HS-5 (cell line): ENCODE results near the gene DTHD1.

Experiments
- DNase-seq: peaks from one replicate; pipeline ENCODE4 v3.0.0-alpha.2; 2012; ENCODE audit warnings: low read depth

DTHD1 gene

GRCh38 chr4:36313703-36314102, 32.3 kb downstream of the DTHD1 start:
- DNase-seq = no peak

- peak; percentile 49 for DNase-seq
Observed at GRCh38 chr4:36316607-36317006, 35.2 kb downstream of the DTHD1 start.

DNA sequence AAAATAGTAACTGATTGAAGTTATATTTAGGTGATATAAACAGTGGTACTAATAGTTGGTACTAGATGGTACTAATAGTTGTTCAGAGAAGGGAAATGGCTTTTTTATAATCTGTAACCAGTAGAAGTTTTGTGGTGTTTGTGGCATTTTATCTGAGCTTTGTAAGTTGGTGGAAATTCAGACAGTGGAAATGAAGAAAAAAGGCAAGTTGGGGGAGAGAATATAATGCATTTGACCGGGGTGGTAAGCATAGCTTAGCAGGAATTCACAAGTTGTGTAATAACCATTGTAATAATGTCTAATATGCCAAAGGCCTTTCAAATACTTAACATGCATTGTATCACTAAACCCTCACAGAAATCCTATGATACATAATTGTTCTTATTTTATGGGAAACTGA, 36.3 kb downstream of the DTHD1 start:
- DNase-seq = no peak

DNA sequence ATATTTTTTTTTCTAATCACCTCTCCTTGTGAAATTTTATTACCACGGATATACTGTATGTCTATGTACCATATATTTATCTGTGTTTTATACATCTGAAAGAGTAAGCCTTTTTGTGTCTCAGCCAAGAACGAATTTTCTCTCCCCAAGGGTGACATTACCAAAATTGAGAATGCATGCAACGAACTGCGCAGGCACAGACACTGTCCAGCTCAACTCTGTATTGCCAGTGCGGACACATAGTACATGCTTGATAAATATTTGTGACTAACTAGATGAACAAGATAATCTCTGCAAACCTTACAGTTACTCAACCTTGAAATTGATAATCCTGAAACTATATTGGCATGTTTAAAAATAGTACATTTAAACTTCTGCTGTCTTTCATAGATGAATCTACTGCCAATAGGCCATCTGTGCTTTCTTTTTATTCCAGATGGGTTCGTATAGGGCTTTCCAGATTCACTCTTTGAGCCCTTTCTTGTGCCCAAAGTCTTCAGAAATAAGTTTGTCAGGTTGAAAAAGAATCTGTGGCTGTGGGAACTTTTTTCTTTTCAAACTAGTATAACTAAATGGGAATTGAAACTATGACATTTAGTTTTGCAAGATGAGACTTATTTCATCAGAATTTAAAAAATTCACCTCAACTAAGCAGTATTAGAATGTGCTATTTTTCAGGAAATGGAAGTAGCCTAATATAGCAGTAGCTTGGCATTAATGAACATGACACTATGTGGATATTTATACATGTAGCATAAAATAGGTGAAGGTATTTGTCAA, 38.9 kb downstream of the DTHD1 start:
- no peak for DNase-seq

- DNase-seq = no peak
Observed at GRCh38 chr4:36321176-36321575, 39.8 kb downstream of the DTHD1 start.

DNA sequence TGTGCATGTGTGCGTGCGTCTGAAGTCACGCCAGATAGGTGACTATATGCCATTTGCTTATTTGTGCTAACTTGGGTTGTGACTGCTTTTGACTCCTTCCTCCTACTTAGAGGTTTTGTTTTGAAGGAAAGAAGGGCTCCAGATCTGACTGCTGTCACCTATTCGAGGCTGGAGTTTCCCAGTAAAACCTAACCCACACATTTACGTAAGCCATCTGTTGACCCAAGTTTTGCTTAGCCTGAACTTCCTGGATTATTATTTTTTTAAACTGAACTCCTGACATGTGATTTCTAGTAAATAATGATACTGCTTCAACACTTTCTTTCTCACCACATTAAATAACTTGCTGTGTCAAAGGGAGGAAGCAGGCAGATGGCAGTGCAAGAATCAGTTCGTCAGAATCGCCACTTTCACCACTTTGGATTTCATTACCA, 41.5 kb downstream of the DTHD1 start:
- DNase-seq = no peak

DNA sequence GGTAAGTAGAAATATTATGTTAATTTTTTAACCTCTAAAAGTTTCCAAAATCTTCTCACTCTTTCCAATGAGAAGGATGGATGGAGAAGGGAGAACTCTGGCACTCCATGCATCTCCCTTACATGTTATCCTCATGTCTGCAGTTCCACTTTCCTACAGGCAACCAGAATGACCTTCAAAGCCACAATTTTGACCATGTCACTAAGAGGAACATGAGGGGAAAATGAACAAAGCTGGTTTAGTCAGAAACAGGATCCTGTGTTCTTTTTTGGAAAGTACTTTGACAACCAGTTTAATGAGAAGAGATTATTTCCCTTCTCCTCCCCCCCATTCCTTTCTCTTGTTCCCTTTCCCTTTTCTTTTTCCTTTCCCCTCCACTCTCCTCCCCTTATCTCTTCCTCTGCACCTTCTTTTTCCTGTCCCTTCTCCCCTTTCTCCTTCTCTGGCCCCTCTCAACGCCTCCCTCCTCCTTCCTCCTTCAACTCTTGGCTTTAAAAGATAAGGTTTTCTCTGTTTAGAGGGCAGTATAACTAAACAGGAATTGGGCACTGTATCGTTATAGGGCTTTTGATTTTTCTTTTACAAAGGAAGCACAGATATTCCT, 42.5 kb downstream of the DTHD1 start:
- no peak for DNase-seq

DNA sequence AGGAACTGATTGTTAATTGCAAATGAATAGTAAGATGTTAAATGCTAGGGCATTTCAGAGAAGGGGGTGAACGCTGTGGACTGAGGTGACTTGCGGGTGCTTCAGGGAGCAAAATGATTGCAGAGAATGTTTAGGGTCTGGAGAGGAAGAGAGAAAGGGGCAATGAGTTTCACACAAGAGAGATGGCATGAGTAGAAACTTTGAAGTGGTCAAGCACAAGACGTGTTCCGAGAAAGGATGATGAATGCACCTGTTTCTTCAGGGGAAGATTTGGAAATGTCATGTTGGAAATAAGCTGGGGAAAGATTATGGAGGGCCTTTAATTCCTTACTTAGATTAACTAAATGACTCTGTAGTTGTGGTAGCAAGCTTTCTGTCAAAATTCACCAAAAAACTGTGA, 43.4 kb downstream of the DTHD1 start:
- DNase-seq = no peak

DNA sequence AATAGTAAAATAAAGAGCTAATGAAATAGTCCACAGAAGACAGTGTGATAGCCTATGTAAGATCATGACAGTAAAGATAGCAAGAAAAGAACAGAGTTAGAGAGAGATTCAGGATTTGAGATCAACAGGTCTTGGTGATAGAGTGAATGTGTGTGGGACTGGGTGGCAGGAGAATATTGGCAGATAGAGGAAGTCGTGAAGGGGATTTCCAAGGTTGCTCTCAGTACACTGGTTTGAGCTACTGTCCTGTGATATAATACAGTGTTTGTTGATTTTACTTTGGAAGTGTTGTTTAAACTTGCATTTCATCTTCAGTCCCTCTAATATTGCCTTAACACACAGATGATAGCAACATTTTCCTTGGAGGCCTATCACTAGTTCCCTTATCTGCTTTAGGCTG, 44.1 kb downstream of the DTHD1 start:
- no peak for DNase-seq

DNA sequence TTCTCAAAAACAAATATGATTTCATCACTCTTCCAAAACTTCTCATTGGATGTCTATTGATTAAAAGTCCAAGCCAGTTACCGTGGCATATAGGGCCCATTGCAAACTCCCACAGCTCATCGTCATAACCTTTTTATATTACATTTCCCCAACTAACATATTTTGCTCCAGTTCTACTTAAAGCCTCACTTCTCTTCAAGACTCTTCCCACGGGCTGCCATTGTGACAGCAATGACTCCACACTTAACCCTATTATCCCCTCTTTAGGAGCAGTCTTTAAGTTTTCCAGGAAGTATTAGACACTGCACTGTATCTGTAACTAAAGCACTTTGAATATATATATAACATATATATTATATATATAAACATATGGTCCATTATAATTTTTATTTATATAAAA, 44.5 kb downstream of the DTHD1 start:
- DNase-seq = no peak

GRCh38 chr4:36326476-36327029, 45.1 kb downstream of the DTHD1 start:
- no peak for DNase-seq

DNA sequence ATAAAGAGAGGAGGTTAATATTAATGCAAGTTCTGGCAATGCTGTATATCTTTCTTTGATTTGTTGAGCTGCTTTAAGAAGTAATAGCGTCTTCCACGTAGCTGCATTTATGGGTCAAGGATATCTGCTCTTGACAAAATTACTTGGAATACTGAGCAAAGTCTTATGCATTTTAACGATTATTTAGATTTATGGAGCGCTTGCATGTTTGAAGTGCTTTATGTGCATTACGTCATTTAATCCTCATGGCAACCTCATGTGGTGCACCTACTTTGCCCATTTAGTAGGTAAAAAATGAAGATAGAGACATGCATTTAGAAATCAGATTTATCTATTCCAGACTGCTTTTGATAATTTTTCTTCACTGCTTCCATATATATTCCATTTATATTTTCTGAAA, 46.0 kb downstream of the DTHD1 start:
- no peak for DNase-seq

- no peak for DNase-seq
Observed at GRCh38 chr4:36328130-36328529, 46.7 kb downstream of the DTHD1 start.

DNA sequence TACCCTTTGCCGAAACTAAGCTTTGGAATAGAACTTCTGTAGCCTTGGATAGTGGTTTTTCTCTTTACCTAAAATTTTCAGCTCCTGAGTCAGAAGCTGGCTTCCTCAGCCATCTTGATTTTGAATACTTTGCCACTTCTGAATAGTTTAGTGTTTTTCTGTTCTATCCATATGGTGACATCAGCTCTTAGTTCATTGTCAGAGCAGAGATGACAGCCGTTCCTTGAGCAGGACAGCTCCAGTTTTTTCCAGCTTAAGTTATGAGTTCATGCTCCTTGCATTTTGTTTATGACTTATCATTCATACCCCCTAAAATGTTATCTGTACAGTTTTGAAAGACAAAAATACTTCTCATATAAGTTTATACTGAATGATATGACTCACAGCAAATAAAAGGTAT, 47.8 kb downstream of the DTHD1 start:
- DNase-seq = no peak

GRCh38 chr4:36330796-36331195, 49.4 kb downstream of the DTHD1 start:
- DNase-seq = no peak

DNA sequence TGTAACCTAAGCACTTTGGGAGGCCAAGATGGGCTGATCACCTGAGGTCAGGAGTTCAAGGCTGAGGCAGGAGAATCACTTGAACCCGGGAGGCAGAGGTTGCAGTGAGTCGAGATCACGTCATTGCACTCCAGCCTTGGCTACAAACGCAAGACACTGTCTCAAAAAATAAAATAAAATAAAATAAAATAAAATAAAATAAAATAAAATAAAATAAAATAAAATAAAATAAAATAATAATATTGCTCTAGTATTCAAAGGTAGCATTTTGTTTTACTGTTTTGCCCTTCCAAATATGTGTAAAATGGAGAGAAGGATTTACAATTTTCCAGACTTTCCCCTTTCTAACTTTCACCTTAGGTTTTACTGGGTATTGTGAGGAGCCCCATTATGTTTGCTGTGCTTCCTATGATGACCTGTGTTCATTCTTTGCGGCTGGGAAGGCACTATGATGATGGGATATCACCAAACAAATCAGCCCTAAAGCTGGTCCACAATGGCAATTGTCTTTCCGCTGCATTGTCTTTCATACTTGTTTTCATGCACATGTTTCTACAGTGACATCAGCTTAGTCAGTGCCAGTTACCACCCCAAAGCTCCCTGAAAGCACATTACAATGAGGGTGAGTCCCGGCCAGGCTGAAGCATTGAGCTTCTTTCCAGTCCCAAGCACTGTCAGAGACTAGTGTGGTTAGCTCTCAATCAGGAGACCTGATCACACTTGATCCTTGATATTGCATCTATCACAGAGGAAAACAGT, 50.8 kb downstream of the DTHD1 start:
- DNase-seq = no peak

- no peak for DNase-seq
Observed at GRCh38 chr4:36332782-36333131, 51.3 kb downstream of the DTHD1 start.

GRCh38 chr4:36333303-36333877, 52.0 kb downstream of the DTHD1 start:
- no peak for DNase-seq

GRCh38 chr4:36337665-36338185, 56.3 kb downstream of the DTHD1 start:
- no peak for DNase-seq

DNA sequence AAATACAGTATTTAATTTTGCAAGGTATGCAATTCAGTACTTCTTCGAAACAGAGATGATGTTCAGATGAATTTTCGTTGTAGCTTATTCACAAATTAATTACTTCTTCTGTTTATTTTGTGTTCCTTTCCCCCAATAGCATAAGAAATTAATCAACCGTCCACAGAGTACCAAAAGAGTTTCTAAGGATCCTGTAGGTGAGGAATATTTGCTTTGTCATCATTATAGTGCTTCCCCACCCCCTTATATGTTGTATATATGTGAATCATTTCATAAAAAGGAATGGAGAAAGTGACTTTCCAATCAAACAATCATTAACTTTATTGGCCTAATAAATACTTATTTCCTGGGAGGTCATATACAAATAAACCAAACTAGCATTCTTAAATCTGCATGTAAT, 57.6 kb downstream of the DTHD1 start:
- no peak for DNase-seq

DNA sequence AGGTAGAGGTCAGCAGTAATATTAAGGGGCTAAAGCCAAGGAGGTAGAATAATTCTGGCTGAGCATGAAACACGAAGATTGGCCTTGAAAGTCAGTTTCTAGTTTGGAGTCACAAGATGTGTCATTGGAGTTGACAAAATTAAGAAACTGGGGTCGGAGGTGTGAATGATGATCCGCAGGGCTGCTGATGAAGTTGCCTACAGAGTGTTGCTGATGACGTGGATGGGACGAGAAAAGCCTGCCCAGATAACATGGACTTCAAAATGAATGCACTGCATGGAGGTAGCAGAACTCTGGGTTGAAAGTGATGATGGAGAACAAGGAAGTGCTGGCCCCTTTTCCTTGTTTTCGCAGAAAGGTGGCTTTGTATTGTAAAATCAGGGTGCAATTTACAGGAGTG, 60.5 kb downstream of the DTHD1 start:
- DNase-seq = no peak

DNA sequence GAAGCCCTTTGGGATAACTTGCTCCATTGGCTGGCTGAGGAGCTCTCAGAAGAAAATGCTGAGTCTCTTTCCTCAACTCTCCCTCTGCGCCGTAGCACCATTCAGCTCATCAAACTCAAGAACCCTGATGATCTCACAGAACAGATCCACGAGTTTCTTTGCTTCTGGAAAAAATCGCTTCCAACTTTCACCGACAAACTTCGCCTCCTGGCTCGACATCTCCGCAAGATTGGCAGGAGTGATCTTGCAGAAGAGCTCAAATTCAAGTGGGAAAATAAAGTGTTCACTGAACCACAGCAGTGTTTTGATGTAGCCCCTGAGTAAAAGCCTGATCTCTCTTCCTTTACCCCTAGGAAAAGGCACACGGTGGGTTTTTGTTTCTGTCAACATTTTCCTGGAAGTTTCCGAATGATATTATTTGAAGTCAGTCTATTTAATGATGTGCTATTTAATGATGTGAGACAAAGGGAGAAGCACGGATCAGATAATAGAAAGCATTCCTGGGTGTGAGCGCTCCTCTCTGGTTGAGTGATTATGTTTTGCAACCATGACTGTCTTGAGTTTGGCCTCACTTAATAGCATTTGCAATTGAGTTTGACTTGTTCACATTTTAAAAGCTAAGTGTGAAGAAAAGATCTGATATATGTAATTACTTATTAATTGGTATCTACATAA, 62.2 kb downstream of the DTHD1 start:
- DNase-seq = no peak
